ENCODE results near the gene POP5.
A peak's percentile ranks its signal among the peaks of the same experiment; 100 is the strongest.
"Not testable (repeated sequence)": the region's sequence is repeated elsewhere in the genome, so short reads cannot be mapped to it uniquely, and the experiment has no call there.

The POP5 gene

DNA sequence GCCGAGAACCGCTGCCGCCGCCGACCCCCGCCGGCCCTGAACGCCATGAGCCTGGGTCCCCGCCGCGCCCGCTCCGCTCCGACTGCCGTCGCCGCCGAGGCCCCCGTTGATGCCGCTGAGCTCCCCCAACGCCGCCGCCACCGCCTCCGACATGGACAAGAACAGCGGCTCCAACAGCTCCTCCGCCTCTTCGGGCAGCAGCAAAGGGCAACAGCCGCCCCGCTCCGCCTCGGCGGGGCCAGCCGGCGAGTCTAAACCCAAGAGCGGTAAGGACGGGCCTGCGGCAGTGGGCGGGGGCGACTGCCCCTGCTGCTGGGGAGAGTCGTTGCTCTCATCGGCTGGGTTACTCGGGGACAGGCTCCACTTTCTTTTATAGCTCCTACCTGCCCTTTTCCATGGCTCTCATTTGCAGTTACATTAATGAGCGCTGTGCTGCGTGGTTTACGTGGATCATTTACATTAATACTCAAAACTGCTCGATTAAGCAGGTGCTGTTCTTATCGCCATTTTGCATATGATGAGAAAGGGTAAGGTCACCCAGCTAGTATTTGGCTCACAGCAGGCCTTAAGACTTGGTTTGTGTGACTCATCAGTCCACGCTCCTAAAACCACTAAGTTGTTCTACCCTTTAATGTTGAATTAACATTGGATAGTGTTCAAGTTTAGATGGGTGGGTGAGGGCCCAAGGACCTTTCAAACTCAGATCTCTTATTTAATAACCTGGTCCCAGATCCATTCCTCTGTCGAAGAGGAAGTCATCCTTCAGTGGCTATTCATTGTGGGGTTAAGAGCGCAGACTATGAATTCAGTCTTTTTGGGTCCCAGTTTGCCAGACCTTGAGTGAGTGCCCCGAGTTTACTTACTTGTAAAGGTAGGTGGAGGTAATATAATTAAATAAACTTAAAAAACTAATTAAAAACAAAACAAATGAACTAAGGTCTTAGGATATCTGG, 46.2 kb downstream of the POP5 start:
- no peaks in the 10 kb centered on the region for H3K9me3 Mint-ChIP-seq
- peak overlapping the region; percentile 93 for H3K27ac Mint-ChIP-seq
- peaks cover 51% of the 10 kb centered on the region for H3K4me1 Mint-ChIP-seq (ENCODE audit: low read depth)
- peak overlapping the region; percentile 91 for H3K4me3 Mint-ChIP-seq
- peaks cover 25% of the 10 kb centered on the region for H3K36me3 Mint-ChIP-seq (ENCODE audit: low read depth)
- H3K27me3 Mint-ChIP-seq: no peaks in the 10 kb centered on the region

- Mint-ChIP-seq H3K4me3 (peak within 1 kb of the TSS; percentile 91), H3K36me3 (ENCODE audit: low read depth) (peaks cover 25% of the 10 kb centered on the region), H3K4me1 (ENCODE audit: low read depth) (peaks cover 48% of the 10 kb centered on the region), H3K27me3 (no peaks in the 10 kb centered on the region), H3K27ac (peak within 1 kb of the TSS; percentile 93), H3K9me3 (no peaks in the 10 kb centered on the region)
Observed at GRCh38 chr12:120534203-120534702, 46.9 kb downstream of the POP5 start, which contains the start of gene RNF10. TSS of gene RNF10 (plus strand) at chr12:120534356. CDS start at chr12:120534812, 456 bp downstream.

DNA sequence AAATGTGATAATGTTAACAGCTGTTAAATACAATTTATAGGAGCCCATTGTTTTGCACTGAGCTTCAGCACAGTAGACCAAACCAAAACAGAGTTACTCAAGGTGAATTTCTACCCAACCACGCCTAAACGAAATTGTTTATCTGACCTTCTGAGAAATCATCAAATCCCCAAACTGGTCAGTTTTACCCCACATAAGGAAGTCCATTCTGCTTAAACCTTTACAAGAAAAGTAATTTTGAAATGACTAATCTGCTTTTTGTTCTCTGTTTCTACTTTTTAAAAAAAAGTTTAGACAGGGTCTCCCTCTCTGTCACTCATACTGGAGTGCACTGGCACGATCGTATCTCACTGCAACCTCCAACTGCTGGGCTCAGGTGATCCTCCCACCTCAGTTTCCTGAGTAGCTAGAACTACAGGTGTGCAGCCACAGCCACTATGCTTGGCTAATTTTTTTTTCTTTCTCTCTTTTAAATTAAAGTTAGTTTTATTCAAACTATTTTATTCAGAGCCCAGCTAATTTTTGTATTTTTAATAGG, 48.4 kb downstream of the POP5 start:
- H3K27me3 Mint-ChIP-seq: no peaks in the 10 kb centered on the region
- H3K4me3 Mint-ChIP-seq: no peak overlapping the region
- H3K27ac Mint-ChIP-seq: no peak overlapping the region
- H3K9me3 Mint-ChIP-seq: no peaks in the 10 kb centered on the region
- H3K36me3 Mint-ChIP-seq (ENCODE audit: low read depth): peaks cover 22% of the 10 kb centered on the region
- peaks cover 41% of the 10 kb centered on the region for H3K4me1 Mint-ChIP-seq (ENCODE audit: low read depth)

DNA sequence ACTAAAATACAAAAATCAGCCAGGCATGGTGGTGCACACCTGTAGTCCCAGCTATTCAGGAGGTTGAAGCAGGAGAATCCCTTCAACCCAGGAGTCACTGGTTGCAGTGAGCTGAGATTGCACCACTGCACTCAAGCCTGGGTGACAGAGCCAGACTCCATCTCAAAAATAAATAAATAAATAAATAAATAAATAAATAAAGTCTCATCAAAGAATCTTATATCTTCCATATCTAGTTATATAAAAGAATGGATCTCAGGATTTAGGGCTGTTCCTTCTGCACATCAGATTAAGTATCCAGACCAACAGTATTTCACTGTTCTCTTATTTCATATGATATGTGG, 50.8 kb downstream of the POP5 start:
- not testable (repeated sequence) for H3K27me3 Mint-ChIP-seq
- H3K4me3 Mint-ChIP-seq: peak overlapping the region; percentile 100

DNA sequence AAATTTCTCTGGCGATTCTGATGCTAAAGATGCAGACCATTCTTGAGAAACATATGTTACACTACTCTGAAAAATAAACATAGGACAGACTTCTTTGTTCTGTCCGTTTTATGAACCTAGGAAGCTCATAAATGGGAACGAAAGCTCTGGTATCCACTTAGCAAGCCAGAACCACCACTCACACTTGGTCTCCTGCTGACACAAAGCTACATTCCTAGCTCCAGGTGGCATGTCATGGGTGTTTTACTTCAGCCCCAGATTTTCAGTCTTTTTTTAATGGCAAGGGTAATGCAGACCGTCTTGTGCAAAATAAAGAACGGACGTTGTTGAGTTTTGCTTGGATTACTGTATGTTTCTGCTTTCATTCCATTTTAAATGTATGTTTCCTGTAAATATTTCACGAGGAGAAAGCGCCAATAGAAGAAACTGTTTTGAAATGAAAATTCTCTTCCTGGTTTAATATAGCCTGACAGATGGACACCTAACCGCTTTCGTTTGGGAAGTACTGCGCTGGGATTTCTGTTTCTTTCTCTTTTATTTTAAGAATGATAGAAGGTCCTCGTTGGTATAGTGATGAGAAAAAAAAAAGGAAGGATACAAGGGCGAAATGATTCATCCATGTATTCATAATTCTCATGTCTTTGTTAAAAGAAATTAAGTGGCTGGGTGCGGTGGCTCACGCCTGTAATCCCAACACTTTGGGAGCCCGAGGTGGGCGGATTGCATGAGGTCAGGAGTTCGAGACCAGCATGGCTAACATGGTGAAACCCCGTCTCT, 51.4 kb downstream of the POP5 start:
- Mint-ChIP-seq H3K27ac (peak overlapping the region; percentile 100), H3K9me3 (no peaks in the 10 kb centered on the region), H3K36me3 (ENCODE audit: low read depth) (peaks cover 9% of the 10 kb centered on the region), H3K4me3 (peak overlapping the region; percentile 100), H3K27me3 (no peaks in the 10 kb centered on the region), H3K4me1 (ENCODE audit: low read depth) (peaks cover 22% of the 10 kb centered on the region)

More for the DNA sequence above, 50.8 kb downstream of the POP5 start:
- not testable (repeated sequence) for H3K36me3 Mint-ChIP-seq (ENCODE audit: low read depth); H3K9me3 Mint-ChIP-seq; H3K27ac Mint-ChIP-seq
- peaks cover 22% of the 10 kb centered on the region for H3K4me1 Mint-ChIP-seq (ENCODE audit: low read depth)

- H3K9me3 Mint-ChIP-seq: no peaks in the 10 kb centered on the region
- peaks cover 22% of the 10 kb centered on the region for H3K4me1 Mint-ChIP-seq (ENCODE audit: low read depth)
- H3K4me3 Mint-ChIP-seq: peak within 1 kb of the TSS; percentile 100
- no peaks in the 10 kb centered on the region for H3K27me3 Mint-ChIP-seq
- H3K36me3 Mint-ChIP-seq (ENCODE audit: low read depth): peaks cover 9% of the 10 kb centered on the region
- peak within 1 kb of the TSS; percentile 100 for H3K27ac Mint-ChIP-seq
Observed at GRCh38 chr12:120528861-120529525, 52.2 kb downstream of the POP5 start, which contains the start of gene COQ5. TSS of gene COQ5 (minus strand) at chr12:120529158. CDS start at chr12:120529141, 17 bp downstream.
